Measurements from ENCODE around the gene OVAAL.
A peak's percentile ranks its signal among the peaks of the same experiment; 100 is the strongest.

The OVAAL gene

DNA sequence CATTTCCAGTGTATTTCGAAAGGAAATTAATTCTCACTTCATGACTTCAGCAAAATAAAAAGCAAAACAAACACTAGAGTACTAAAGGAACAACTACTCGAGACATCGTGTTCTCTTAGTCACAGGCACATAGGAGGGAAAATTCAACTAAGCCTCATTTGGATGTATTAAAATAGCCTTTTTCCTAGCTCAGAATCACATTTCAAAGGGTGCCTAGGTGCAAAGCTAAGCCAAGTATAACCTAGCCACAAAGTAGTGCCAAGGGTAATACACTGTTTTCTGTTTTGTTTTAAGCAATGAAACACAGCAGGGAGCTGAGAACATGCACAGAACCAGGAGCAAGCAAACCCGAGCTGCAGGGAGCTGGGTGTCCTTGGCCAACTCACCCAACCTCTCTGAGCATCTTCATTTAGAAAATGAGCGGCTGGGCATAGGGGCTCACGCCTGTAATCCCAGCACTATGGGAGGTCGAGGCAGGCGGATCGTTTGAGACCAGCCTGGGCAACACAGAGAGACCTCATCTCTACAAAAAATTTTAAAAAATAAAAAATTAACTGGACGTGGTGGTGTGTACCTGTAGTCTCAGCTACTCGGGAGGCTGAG is 29.8 kb upstream of the OVAAL start:
- Histone ChIP-seq H3K4me2 (ENCODE audit: low read length) (no peak overlapping the region), H3K4me3 (ENCODE audit: low read length) (no peak overlapping the region), H3K79me2 (ENCODE audit: control insufficient read depth, low read length) (no peaks in the 10 kb centered on the region), H3K27me3 (ENCODE audit: control insufficient read depth, low read length) (peaks cover 6% of the 10 kb centered on the region; the same call in 1 of the 2 replicates), H3K4me1 (ENCODE audit: control insufficient read depth, low read length) (peaks cover 8% of the 10 kb centered on the region; the same call in 1 of the 2 replicates), H3K9me2 (replicated peaks; ENCODE audit: control insufficient read depth, low read length) (no peaks in the 10 kb centered on the region), H3F3A (ENCODE audit: control insufficient read depth, insufficient read depth) (no peaks in the 10 kb centered on the region), H3K36me3 (ENCODE audit: control insufficient read depth, low read length) (no peaks in the 10 kb centered on the region), H4K20me1 (ENCODE audit: control insufficient read depth, insufficient read depth, low read depth, low read length) (no peaks in the 10 kb centered on the region), H3K27ac (ENCODE audit: low read depth, low read length) (no peak overlapping the region), H3K9me3 (ENCODE audit: control insufficient read depth, insufficient read depth, low read length) (no peaks in the 10 kb centered on the region)
- no peak for TF ChIP-seq EZH2phosphoT487 (IDR thresholded peaks at IDR 0.05; ENCODE audit: borderline replicate concordance, low read length)
- TF ChIP-seq, protein P1, sequence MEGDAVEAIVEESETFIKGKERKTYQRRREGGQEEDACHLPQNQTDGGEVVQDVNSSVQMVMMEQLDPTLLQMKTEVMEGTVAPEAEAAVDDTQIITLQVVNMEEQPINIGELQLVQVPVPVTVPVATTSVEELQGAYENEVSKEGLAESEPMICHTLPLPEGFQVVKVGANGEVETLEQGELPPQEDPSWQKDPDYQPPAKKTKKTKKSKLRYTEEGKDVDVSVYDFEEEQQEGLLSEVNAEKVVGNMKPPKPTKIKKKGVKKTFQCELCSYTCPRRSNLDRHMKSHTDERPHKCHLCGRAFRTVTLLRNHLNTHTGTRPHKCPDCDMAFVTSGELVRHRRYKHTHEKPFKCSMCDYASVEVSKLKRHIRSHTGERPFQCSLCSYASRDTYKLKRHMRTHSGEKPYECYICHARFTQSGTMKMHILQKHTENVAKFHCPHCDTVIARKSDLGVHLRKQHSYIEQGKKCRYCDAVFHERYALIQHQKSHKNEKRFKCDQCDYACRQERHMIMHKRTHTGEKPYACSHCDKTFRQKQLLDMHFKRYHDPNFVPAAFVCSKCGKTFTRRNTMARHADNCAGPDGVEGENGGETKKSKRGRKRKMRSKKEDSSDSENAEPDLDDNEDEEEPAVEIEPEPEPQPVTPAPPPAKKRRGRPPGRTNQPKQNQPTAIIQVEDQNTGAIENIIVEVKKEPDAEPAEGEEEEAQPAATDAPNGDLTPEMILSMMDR (IDR thresholded peaks at IDR 0.05; ENCODE audit: low read depth, low read length, poor library complexity, severe bottlenecking), result no peak

DNA sequence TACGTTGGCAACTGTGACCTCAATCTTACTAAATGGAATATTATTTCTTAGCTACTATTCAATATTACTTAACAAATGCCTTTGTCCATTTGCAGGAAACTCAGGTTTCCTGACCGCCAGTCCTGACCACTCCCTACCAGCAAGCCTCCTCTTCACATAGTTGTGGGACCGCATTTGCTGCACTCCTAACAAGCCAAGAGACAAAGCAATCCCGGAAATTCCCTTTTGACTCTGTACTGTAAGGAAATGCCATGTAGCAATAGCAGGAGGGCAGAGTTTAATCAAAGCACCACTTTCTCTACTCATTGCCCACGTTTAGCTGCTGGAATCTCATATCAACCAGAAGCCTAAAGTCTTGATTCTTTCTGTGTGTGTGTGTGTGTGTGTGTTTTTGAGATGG is 28.3 kb upstream of the OVAAL start:
- TF ChIP-seq EZH2phosphoT487 (IDR thresholded peaks at IDR 0.05; ENCODE audit: borderline replicate concordance, low read length), result no peak
- Histone ChIP-seq H3K9me2 (replicated peaks; ENCODE audit: control insufficient read depth, low read length) (no peaks in the 10 kb centered on the region), H3F3A (ENCODE audit: control insufficient read depth, insufficient read depth) (no peaks in the 10 kb centered on the region), H3K36me3 (ENCODE audit: control insufficient read depth, low read length) (no peaks in the 10 kb centered on the region), H4K20me1 (ENCODE audit: control insufficient read depth, insufficient read depth, low read depth, low read length) (no peaks in the 10 kb centered on the region), H3K27ac (ENCODE audit: low read depth, low read length) (no peak overlapping the region), H3K79me2 (ENCODE audit: control insufficient read depth, low read length) (no peaks in the 10 kb centered on the region), H3K4me2 (ENCODE audit: low read length) (no peak overlapping the region), H3K4me3 (ENCODE audit: low read length) (no peak overlapping the region), H3K27me3 (ENCODE audit: control insufficient read depth, low read length) (peaks cover 6% of the 10 kb centered on the region; the same call in 1 of the 2 replicates), H3K4me1 (ENCODE audit: control insufficient read depth, low read length) (peaks cover 6% of the 10 kb centered on the region; the same call in 1 of the 2 replicates), H3K9me3 (ENCODE audit: control insufficient read depth, insufficient read depth, low read length) (no peaks in the 10 kb centered on the region)

DNA sequence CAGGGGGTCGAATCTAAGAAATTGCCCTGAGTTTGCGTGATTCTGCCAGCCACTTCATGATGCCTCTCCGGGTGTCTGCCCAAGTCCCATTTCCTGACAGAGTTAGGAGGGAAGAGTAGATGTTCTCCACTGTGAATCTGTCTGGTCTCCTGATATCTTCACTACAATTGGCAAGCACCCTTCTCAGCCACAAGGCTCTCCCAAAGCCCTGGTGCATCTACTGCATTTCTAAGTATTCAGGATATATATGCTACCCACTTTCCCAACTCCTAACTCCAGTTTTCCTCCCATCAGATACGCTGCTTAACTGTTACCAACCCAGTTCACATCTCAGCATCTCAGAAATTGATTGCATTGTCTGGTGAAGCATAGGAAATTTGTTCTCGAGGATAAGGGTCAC is 25.9 kb upstream of the OVAAL start:
- Histone ChIP-seq H3K27me3 (ENCODE audit: control insufficient read depth, low read length) (peaks cover 14% of the 10 kb centered on the region), H3K4me2 (ENCODE audit: low read length) (no peak overlapping the region), H3K9me2 (replicated peaks; ENCODE audit: control insufficient read depth, low read length) (no peaks in the 10 kb centered on the region), H4K20me1 (ENCODE audit: control insufficient read depth, insufficient read depth, low read depth, low read length) (no peaks in the 10 kb centered on the region), H3K36me3 (ENCODE audit: control insufficient read depth, low read length) (no peaks in the 10 kb centered on the region), H3K27ac (ENCODE audit: low read depth, low read length) (no peak overlapping the region), H3F3A (ENCODE audit: control insufficient read depth, insufficient read depth) (no peaks in the 10 kb centered on the region), H3K79me2 (ENCODE audit: control insufficient read depth, low read length) (no peaks in the 10 kb centered on the region), H3K9me3 (ENCODE audit: control insufficient read depth, insufficient read depth, low read length) (no peaks in the 10 kb centered on the region), H3K4me1 (ENCODE audit: control insufficient read depth, low read length) (0 out of 2 replicates have a peak, but pooled peaks cover 4% of the 10 kb centered on the region), H3K4me3 (ENCODE audit: low read length) (no peak overlapping the region)
- TF ChIP-seq, protein P1 (IDR thresholded peaks at IDR 0.05; ENCODE audit: low read depth, low read length, poor library complexity, severe bottlenecking), result no peak

DNA sequence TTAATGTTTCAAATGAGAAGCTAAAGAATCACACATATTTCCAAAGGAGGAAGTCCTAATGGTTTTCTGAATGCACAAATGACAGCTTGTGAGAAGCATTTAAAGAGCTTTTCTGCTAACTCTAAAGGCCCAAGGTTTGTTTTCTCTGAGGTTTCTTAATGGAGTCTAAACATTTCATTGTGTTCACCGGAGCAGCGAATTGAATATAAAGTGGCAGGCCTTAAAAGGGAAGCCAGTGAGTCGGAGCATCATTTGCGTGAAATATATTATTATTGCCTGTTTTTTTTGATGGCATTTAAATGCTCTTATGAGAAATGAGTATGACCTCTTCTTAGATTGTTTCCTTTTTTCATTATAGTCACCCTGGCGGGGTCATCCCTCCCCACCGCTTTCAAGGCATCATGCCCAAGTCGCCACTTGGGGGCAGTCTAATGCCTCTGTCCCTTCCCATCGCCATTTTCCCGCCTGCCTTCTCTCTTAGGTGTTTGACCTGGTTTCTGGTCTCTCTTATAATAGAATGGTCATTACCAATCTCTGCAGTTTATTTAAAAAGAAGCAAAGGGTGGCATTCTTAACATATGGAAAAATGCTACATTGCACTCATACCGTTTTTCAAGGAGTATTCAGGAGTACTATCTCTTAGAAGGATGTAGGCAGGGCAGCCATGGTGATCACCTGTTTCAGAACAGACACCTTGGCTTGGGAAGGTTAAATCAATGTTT is 25.3 kb upstream of the OVAAL start:
- TF ChIP-seq, protein P1 (IDR thresholded peaks at IDR 0.05; ENCODE audit: low read depth, low read length, poor library complexity, severe bottlenecking), result peak; percentile 88
- TF ChIP-seq EZH2phosphoT487 (IDR thresholded peaks at IDR 0.05; ENCODE audit: borderline replicate concordance, low read length), result no peak
- Histone ChIP-seq H3K36me3 (ENCODE audit: control insufficient read depth, low read length) (no peaks in the 10 kb centered on the region), H3K4me3 (ENCODE audit: low read length) (no peak overlapping the region), H3K79me2 (ENCODE audit: control insufficient read depth, low read length) (no peaks in the 10 kb centered on the region), H3K4me2 (ENCODE audit: low read length) (no peak overlapping the region), H3K27ac (ENCODE audit: low read depth, low read length) (no peak overlapping the region), H3K4me1 (ENCODE audit: control insufficient read depth, low read length) (0 out of 2 replicates have a peak, but pooled peaks cover 4% of the 10 kb centered on the region), H3K27me3 (ENCODE audit: control insufficient read depth, low read length) (peaks cover 17% of the 10 kb centered on the region), H3K9me3 (ENCODE audit: control insufficient read depth, insufficient read depth, low read length) (no peaks in the 10 kb centered on the region), H3F3A (ENCODE audit: control insufficient read depth, insufficient read depth) (no peaks in the 10 kb centered on the region), H3K9me2 (replicated peaks; ENCODE audit: control insufficient read depth, low read length) (no peaks in the 10 kb centered on the region), H4K20me1 (ENCODE audit: control insufficient read depth, insufficient read depth, low read depth, low read length) (no peaks in the 10 kb centered on the region)

All from DOHH2 (cell line).